NCI-H69 (cell line): ENCODE results near the gene PID1.

Experiments
- DNase-seq: peaks from one replicate; lab custom pipeline; 2025; lab: John Stamatoyannopoulos, UW

Gene PID1

DNA sequence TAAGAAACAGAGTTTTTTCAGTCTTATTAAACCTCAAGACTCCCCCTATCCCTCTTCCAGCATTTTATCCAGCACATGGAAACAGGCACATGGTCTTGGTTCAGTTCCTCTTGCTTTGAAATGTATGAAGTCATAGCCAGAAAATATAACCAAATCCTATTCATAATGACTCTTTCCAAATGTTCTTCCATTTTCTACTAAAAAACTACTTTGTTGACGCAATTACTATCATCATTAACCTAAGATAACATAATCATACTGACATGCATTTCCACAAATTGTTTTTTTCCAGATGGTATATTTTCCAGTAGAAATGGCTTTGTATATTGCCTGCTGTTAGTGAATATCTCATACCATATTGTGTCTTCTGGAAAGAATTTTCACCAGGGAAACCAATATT lies 261.3 kb downstream of the PID1 start:
- DNase-seq, result no peak

DNA sequence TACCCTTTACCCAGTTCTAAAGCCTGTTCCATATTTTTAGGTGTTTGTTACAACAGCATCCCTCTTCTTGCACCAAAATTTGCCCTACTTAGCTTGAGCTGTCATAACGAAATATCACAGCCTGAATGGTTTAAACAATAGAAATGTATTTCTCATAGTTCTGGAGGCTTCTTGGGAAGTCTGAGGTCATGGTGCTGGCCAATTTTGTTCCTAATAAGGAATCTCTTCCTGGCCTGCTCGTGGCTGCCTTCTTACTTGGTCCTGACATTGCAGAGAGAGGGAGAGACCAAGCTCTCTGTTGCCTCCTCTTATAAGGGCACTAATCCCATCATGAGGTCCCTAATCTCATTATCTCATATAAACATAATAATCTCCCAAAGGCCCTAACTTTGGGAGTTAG lies 267.8 kb downstream of the PID1 start:
- DNase-seq, result no peak

DNA sequence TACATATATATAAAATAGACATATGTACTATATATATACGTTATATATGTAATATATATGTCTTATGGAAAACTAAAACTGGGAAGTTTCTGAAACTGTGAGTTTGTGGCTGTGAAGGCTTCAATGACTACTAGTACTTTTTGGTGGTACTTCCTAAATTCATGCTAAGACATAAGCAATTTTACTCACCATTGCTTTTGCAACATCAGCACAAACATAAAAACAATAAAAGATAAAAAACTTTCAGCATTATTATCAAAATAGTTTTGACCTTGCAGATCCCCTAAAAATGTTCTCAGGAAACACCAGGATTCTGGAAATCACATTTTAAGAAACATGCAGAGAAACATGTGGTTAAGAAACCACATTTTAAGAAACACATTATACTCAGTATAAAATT lies 269.9 kb downstream of the PID1 start:
- DNase-seq, result no peak

DNA sequence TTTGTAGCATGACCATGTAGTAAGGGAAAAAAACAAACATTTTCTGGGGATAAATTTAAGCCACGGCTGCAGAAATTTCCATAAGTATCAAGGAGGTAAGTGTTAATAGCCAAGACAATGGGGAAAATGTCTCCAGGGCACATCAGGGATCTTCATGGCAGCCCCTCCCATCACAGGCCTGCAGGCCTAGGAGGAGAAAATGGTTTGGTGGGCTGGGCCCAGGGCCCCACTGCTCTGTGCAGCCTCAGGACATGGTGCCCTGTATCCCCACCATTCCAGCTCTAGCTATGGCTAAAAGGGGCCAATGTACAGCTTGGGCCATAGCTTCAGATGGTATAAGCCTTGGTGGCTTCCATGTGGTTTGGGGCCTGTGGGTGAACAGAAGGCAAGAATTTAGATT lies 271.8 kb downstream of the PID1 start:
- no peak for DNase-seq

DNA sequence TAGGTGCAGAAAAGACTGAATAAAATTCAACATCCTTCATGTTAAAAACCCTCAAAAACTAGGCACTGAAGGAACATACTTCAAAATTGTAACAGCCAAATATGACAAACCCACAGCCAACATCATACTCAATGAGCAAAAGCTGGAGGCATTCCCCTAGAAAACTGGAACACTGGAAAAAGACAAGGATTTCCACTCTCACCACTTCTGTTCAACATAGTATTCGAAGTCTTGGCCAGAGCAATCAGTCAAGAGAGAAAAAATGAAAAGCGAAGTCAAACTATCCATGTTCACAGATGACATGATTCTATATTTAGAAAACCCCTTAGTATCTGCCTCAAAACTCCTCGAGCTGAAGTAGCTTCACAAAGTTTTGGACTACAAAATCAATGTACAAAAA lies 282.3 kb downstream of the PID1 start:
- no peak for DNase-seq

DNA sequence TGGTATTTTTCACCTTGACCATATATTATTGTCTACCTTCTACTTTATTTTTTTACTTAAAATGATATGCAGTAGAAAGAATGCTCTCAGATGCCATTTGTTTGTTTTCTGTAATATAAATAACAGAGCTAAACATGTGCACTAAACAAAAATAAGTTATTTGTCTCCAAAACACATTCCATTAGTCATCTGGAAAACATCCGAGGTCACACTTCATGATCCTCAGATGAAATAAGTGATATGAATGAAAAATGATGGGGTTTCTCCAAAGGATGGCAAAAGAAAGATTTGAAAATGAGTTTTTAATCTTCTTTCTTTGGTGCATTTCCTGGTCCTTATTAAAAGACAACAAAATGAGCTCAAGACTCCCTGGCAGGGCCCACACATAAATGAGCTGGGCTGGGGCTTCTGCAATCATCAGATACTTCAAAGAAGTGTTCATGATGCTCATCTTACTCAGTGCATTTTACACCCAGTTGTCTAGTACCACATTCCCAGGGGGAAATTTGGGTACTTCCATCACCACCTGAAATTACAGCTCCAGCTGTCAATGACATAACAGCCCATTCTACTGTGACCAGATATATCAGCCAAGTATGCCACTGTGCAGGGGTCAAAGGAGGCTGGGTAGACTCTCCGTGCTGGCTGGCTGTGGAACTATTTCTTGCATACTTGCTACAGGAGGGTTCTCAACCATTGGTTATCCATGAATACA lies 283.5 kb downstream of the PID1 start:
- no peak for DNase-seq

DNA sequence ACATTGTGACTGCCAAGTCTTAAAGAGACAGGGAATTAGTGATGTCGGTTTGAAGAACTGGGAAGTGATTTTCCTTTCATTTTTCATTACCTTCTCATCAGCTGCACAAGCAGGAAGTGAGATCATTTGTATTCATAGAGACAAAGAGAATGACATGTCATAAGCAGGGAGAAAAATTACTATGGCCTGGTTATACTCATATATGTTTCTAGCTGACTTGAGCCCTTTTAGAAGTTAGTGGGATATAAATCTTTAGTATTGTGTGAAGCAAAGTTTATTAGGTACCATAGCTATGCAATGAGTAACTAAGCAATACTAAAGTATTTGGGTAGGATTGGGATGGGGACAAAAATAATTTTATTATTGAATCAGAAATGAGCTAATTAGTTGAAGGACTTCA lies 284.1 kb downstream of the PID1 start:
- DNase-seq, result no peak

DNA sequence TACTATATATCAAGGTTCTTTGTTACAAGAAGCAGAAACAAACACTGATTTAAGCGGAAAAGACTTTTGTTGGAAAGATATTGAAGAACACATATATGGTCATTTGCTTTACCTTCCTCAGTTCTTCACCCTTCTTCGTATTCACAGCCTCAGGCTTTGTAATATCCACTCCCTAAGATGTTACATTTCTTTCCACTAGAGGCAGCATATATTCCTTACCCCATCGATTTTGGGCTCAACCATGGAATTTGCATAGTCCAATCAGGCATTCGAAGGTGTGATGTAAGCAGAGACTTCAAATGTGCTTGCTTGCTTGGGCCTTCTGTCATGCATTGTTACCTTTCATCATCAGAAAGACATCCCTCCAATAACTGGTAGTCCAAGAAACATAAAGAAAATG lies 287.4 kb downstream of the PID1 start:
- no peak for DNase-seq

DNA sequence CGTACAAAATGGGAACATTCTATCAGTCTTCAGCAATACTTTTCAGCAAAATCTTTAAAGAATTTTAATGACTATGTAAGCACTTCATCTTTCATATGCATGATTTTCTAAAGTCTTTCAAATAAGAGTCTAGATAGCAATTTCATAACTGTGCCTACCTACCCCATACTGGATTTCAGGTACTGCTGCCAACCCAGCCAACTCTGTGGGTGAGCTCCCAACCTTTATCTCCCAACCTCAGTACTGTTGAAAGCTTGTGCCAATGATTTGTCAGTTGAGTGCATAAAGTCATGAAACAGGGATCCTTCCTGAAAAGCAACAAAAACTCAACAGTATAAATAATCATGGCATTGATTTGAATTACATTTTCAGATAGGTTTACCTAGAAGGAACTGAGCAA lies 296.9 kb downstream of the PID1 start:
- no peak for DNase-seq
